Gastrocnemius medialis (tissue), 4 donors: ENCODE results near the gene EFNA5.

ENCODE experiments used
- POLR2A ChIP-seq, 2 donors: fragments of 450-650 bp; IDR thresholded peaks; one replicate each; pipeline ENCODE4 v1.6.1; 2017; ENCODE audit warnings: antibody characterized with exemption in 2 of 2, mild to moderate bottlenecking in 2 of 2, moderate library complexity in 2 of 2
- TF ChIP-seq, protein P1 (sequence below), 5 experiments: fragments of 450-650 bp in 3 of 5; fragments of 200-600 bp in 2 of 5; sonication (generic) in 2 of 5; IDR thresholded peaks in 4 of 5; conservative IDR thresholded peaks in 1 of 5; 1 replicate in 4 of 5; 2 replicates in 1 of 5; pipeline ENCODE4 v1.5.1; 2016 to 2019; ENCODE audit warnings: antibody characterized with exemption in 5 of 5, mild to moderate bottlenecking in 3 of 5, moderate library complexity in 3 of 5

DNA sequence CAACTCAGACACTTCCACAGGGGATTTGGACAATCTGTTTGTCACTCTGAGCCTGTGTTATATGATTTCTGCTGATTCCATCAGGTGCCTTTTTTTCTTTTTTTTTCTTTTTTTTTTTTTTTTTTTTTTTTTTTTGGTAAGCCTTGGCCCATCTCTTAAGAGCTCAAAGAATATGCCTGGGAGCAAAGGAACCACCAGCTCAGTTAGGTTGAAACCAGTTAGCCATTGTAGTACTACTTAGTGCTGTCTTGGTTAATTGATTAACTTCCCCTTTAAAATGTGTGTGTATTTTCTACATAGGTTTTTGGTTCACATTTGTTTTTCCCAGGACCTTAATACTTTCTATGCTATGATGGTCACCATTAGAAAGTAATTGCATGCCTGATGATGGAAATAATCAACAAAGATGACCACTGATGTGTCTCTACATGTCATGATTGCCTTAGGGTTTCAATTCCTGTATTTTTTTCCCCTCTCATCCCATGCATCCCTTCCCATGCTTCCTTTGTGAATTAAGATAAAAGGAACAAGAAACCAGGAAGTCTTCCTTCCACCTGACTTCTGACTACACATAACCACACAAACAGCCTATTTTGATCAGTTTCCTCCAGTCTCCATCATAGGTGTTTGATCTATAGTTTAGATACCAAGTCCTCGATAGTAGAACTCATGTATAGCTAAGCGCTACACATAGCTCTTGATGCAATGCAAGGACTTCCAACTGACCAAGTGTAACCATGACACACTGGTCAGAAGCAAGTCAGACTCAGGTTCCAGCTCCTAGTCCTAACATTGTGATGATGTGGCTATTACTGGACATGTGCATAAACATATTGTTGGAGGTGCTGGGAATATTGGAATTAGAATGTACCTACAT lies 306.1 kb downstream of the EFNA5 start:
- TF ChIP-seq, protein P1, sequence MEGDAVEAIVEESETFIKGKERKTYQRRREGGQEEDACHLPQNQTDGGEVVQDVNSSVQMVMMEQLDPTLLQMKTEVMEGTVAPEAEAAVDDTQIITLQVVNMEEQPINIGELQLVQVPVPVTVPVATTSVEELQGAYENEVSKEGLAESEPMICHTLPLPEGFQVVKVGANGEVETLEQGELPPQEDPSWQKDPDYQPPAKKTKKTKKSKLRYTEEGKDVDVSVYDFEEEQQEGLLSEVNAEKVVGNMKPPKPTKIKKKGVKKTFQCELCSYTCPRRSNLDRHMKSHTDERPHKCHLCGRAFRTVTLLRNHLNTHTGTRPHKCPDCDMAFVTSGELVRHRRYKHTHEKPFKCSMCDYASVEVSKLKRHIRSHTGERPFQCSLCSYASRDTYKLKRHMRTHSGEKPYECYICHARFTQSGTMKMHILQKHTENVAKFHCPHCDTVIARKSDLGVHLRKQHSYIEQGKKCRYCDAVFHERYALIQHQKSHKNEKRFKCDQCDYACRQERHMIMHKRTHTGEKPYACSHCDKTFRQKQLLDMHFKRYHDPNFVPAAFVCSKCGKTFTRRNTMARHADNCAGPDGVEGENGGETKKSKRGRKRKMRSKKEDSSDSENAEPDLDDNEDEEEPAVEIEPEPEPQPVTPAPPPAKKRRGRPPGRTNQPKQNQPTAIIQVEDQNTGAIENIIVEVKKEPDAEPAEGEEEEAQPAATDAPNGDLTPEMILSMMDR (IDR thresholded peaks at IDR 0.05 in 4 of 5, conservative IDR thresholded peaks at IDR 0.05 in 1 of 5) = no peak
- no peak for TF ChIP-seq POLR2A (IDR thresholded peaks at IDR 0.05)
